SJCRH30 (cell line): Measurements from ENCODE around the gene DPF1. TPM values are rescaled to one million over a fixed set of nuclear protein-coding genes. Genes with fewer than 3 reads are reported as not detected.

Experiments used
- total RNA-seq: library from RNA; depleted of rRNA; stranded (reverse); fragments of >200 nt; shearing (Covaris generic); gene quantifications from 2 replicates; pipeline ENCODE4 v1.2.3, GENCODE V29; 2014; rRNA removed

Gene DPF1
- total RNA-seq, 1 experiment from 2014 or later, result 10.6 TPM

Other genes with a start within 250 kb of the DPF1 start
- gene PPP1R14A, start 32.2 kb upstream of the DPF1 start, total RNA-seq, result 1.9 and 2.2 TPM in 2 replicates
- gene SPINT2, start 40.4 kb upstream of the DPF1 start, total RNA-seq, result 0.38 and 0.45 TPM in 2 replicates
- gene C19orf33, start 80.0 kb upstream of the DPF1 start, total RNA-seq, result not detected in 2 replicates
- 47.9 and 54.5 TPM in 2 replicates for gene YIF1B, start 91.7 kb upstream of the DPF1 start, total RNA-seq
- 2.4 and 3.2 TPM in 2 replicates for gene KCNK6, start 95.6 kb upstream of the DPF1 start, total RNA-seq
- 0.77 and 1.1 TPM in 2 replicates for gene CATSPERG, start 111.6 kb upstream of the DPF1 start, total RNA-seq
- 352 and 382 TPM in 2 replicates for gene PSMD8, start 150.3 kb upstream of the DPF1 start, total RNA-seq
- 0.23 and 0.59 TPM in 2 replicates for gene GGN, start 163.8 kb upstream of the DPF1 start, total RNA-seq
- 1.1 and 2.3 TPM in 2 replicates for gene SPRED3, start 164.5 kb upstream of the DPF1 start, total RNA-seq
- 2.8 and 4.6 TPM in 2 replicates for gene FAM98C, start 178.9 kb upstream of the DPF1 start, total RNA-seq
- 0.73 and 0.94 TPM in 2 replicates for gene RASGRP4, start 202.0 kb upstream of the DPF1 start, total RNA-seq
- 12.4 and 19.1 TPM in 2 replicates for gene RYR1, start 209.5 kb upstream of the DPF1 start, total RNA-seq